ENCODE measurements around the gene ST6GALNAC5.

The ST6GALNAC5 gene

DNA sequence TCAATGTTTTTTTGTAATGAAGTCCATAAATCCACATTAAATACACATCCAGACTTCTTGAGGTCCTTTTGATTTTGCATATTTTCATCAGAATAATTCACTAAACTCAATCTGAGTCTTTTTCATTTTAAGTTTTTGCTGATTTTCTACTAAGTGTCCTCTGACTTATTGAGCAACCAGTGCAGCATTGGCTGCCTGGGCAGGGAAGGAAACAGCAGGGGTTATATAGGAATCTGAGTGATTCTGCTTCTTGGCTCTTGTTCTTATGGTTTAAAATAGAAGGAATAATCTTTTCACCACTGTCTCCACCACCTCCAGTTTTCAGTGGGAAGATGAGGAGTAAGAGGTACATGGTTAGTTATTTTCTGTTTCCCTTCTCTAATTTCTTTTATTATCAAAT, 88.4 kb downstream of the ST6GALNAC5 start:
- H3K4me3 ChIP-seq (ENCODE audit: insufficient read depth in 1 of 2, low read depth in 1 of 2, low read length in 2 of 2): no peak overlapping the region
- no peak overlapping the region for H3K4ac ChIP-seq (ENCODE audit: low read depth in 1 of 2, low read length in 2 of 2)
- no peak overlapping the region for H2BK12ac ChIP-seq (ENCODE audit: low read length in 2 of 2)
- H4K8ac ChIP-seq (ENCODE audit: low read length): no peak overlapping the region
- no peak overlapping the region for H3K18ac ChIP-seq (ENCODE audit: low read depth in 1 of 2, low read length in 2 of 2)
- no peak overlapping the region for H2BK5ac ChIP-seq (ENCODE audit: low read depth, low read length, poor library complexity, severe bottlenecking)
- no peaks in the 10 kb centered on the region for H3K9me3 ChIP-seq (ENCODE audit: control insufficient read depth, low read length)
- H3K4me2 ChIP-seq (ENCODE audit: low read length, poor library complexity, severe bottlenecking): no peak overlapping the region
- H3K9ac ChIP-seq (ENCODE audit: low read length): no peak overlapping the region
- no peak overlapping the region for H3K27ac ChIP-seq (ENCODE audit: low read length, poor library complexity, severe bottlenecking)
- no peak overlapping the region for H2BK15ac ChIP-seq (ENCODE audit: low read depth, poor library complexity, severe bottlenecking)
- no peaks in the 10 kb centered on the region for H3K4me1 ChIP-seq (ENCODE audit: control insufficient read depth, insufficient read depth, low read depth, low read length)
- H2AK5ac ChIP-seq (ENCODE audit: low read length, severe bottlenecking): no peak overlapping the region
- H2BK120ac ChIP-seq (ENCODE audit: low read depth, low read length): no peak overlapping the region
- H4K91ac ChIP-seq (ENCODE audit: low read length): no peak overlapping the region
- H3K23ac ChIP-seq (ENCODE audit: low read length in 2 of 2): no peak overlapping the region
- no peaks in the 10 kb centered on the region for H3K27me3 ChIP-seq (ENCODE audit: control insufficient read depth in 1 of 2, insufficient read depth in 1 of 2, low read length in 2 of 2)
- no peak for DNase-seq
- no peaks in the 10 kb centered on the region for H3K36me3 ChIP-seq (ENCODE audit: control insufficient read depth in 1 of 2, insufficient read depth in 2 of 2, low read depth in 1 of 2, low read length in 2 of 2)
- H3K14ac ChIP-seq (ENCODE audit: low read length in 2 of 2): no peak overlapping the region
- H2AFZ ChIP-seq (ENCODE audit: low read depth, low read length): no peak overlapping the region
- H3K79me1 ChIP-seq (replicated peaks; ENCODE audit: low read length, poor library complexity, severe bottlenecking): no peaks in the 10 kb centered on the region

DNA sequence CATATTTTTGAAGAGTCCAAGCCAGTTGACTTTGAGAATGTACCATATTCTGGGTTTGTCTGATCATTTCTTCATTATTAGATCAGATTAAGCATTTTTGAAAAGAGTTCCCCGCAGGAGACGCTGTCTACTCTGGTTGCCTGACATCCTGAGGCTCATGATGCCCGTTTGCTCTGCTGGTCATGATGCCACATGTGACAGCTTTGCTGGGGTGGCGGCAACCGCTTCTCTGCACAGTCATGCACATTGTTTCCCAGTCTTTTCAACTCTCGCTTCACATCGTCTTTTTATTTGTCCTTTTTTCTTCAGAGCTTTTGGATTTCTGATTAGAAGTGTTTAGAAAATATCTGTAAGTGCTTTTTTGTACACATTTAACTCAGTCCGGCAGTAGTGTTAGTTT, 90.7 kb downstream of the ST6GALNAC5 start:
- Histone ChIP-seq H3K4ac (ENCODE audit: low read depth in 1 of 2, low read length in 2 of 2) (no peak overlapping the region), H4K8ac (ENCODE audit: low read length) (no peak overlapping the region), H2BK12ac (ENCODE audit: low read length in 2 of 2) (no peak overlapping the region), H3K27ac (ENCODE audit: low read length, poor library complexity, severe bottlenecking) (no peak overlapping the region), H3K18ac (ENCODE audit: low read depth in 1 of 2, low read length in 2 of 2) (no peak overlapping the region), H2BK120ac (ENCODE audit: low read depth, low read length) (no peak overlapping the region), H3K14ac (ENCODE audit: low read length in 2 of 2) (no peak overlapping the region), H3K27me3 (ENCODE audit: control insufficient read depth in 1 of 2, insufficient read depth in 1 of 2, low read length in 2 of 2) (no peaks in the 10 kb centered on the region), H4K91ac (ENCODE audit: low read length) (no peak overlapping the region), H2AFZ (ENCODE audit: low read depth, low read length) (no peak overlapping the region), H3K23ac (ENCODE audit: low read length in 2 of 2) (no peak overlapping the region), H3K79me1 (replicated peaks; ENCODE audit: low read length, poor library complexity, severe bottlenecking) (no peaks in the 10 kb centered on the region), H2BK15ac (ENCODE audit: low read depth, poor library complexity, severe bottlenecking) (no peak overlapping the region), H3K9me3 (ENCODE audit: control insufficient read depth, low read length) (no peaks in the 10 kb centered on the region), H3K9ac (ENCODE audit: low read length) (no peak overlapping the region), H2AK5ac (ENCODE audit: low read length, severe bottlenecking) (no peak overlapping the region), H3K4me3 (ENCODE audit: insufficient read depth in 1 of 2, low read depth in 1 of 2, low read length in 2 of 2) (no peak overlapping the region), H3K4me2 (ENCODE audit: low read length, poor library complexity, severe bottlenecking) (no peak overlapping the region), H3K36me3 (ENCODE audit: control insufficient read depth in 1 of 2, insufficient read depth in 2 of 2, low read depth in 1 of 2, low read length in 2 of 2) (no peaks in the 10 kb centered on the region), H3K4me1 (ENCODE audit: control insufficient read depth, insufficient read depth, low read depth, low read length) (no peaks in the 10 kb centered on the region), H2BK5ac (ENCODE audit: low read depth, low read length, poor library complexity, severe bottlenecking) (no peak overlapping the region)
- WGBS: 88% methylated on average over 8 of the region's 8 CpGs
- DNase-seq: no peak

DNA sequence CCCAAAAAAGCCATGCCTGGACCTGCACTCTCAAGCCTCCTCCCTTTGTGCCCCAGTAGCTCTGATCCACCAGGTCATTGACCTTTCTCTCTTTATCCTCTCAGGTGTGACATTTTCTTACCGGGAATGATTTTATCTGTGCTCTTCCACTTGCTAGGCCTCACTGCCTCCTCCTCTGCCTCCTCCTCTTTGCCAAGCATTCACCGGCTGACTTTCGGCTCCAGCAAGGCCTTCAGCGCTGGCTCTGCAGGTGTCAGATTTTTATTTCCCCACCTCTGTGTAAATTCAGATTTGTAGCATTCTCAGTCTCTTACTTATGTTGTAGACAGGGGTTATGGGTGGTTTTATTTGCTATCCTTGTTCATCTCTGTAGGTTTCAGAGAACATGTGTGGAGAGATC, 91.5 kb downstream of the ST6GALNAC5 start:
- H2AK5ac ChIP-seq (ENCODE audit: low read length, severe bottlenecking): no peak overlapping the region
- H3K23ac ChIP-seq (ENCODE audit: low read length in 2 of 2): no peak overlapping the region
- no peak overlapping the region for H3K18ac ChIP-seq (ENCODE audit: low read depth in 1 of 2, low read length in 2 of 2)
- H3K4ac ChIP-seq (ENCODE audit: low read depth in 1 of 2, low read length in 2 of 2): no peak overlapping the region
- no peak overlapping the region for H4K8ac ChIP-seq (ENCODE audit: low read length)
- H2BK12ac ChIP-seq (ENCODE audit: low read length in 2 of 2): no peak overlapping the region
- no peaks in the 10 kb centered on the region for H3K79me1 ChIP-seq (replicated peaks; ENCODE audit: low read length, poor library complexity, severe bottlenecking)
- H2BK15ac ChIP-seq (ENCODE audit: low read depth, poor library complexity, severe bottlenecking): no peak overlapping the region
- H2BK120ac ChIP-seq (ENCODE audit: low read depth, low read length): no peak overlapping the region
- H3K27me3 ChIP-seq (ENCODE audit: control insufficient read depth in 1 of 2, insufficient read depth in 1 of 2, low read length in 2 of 2): no peaks in the 10 kb centered on the region
- no peak overlapping the region for H2AFZ ChIP-seq (ENCODE audit: low read depth, low read length)
- H3K36me3 ChIP-seq (ENCODE audit: control insufficient read depth in 1 of 2, insufficient read depth in 2 of 2, low read depth in 1 of 2, low read length in 2 of 2): no peaks in the 10 kb centered on the region
- no peak overlapping the region for H3K9ac ChIP-seq (ENCODE audit: low read length)
- no peak for DNase-seq
- H3K4me1 ChIP-seq (ENCODE audit: control insufficient read depth, insufficient read depth, low read depth, low read length): no peaks in the 10 kb centered on the region
- no peak overlapping the region for H3K4me3 ChIP-seq (ENCODE audit: insufficient read depth in 1 of 2, low read depth in 1 of 2, low read length in 2 of 2)
- no peak overlapping the region for H3K14ac ChIP-seq (ENCODE audit: low read length in 2 of 2)
- no peak overlapping the region for H3K27ac ChIP-seq (ENCODE audit: low read length, poor library complexity, severe bottlenecking)
- H2BK5ac ChIP-seq (ENCODE audit: low read depth, low read length, poor library complexity, severe bottlenecking): no peak overlapping the region
- H3K4me2 ChIP-seq (ENCODE audit: low read length, poor library complexity, severe bottlenecking): no peak overlapping the region
- H3K9me3 ChIP-seq (ENCODE audit: control insufficient read depth, low read length): peaks cover 3% of the 10 kb centered on the region
- 79% methylated on average over 4 of the region's 4 CpGs for WGBS
- no peak overlapping the region for H4K91ac ChIP-seq (ENCODE audit: low read length)

DNA sequence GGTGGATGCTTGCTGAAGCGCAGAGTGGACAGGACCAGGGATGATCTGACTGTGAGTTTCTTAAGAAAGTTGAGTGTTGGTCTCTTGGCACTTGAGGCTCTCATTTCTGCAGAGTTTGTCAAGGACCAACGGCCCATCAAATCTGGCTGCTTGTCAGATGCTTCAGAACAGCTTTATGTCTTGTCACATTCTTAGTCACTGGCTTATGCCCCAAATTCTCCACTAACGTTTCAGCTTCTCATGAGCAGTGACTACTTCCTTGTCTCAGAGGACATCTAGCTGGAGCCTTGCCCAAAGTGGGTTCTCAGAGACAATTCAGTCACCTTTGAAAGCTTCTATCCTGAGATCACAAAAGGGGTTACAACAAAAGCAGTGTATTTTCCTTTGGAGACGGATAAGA, 92.3 kb downstream of the ST6GALNAC5 start:
- no peak overlapping the region for H3K9ac ChIP-seq (ENCODE audit: low read length)
- no peaks in the 10 kb centered on the region for H3K4me1 ChIP-seq (ENCODE audit: control insufficient read depth, insufficient read depth, low read depth, low read length)
- H3K14ac ChIP-seq (ENCODE audit: low read length in 2 of 2): no peak overlapping the region
- no peak overlapping the region for H2AFZ ChIP-seq (ENCODE audit: low read depth, low read length)
- H3K4me2 ChIP-seq (ENCODE audit: low read length, poor library complexity, severe bottlenecking): no peak overlapping the region
- H3K9me3 ChIP-seq (ENCODE audit: control insufficient read depth, low read length): peaks cover 3% of the 10 kb centered on the region
- no peak overlapping the region for H4K8ac ChIP-seq (ENCODE audit: low read length)
- H2BK5ac ChIP-seq (ENCODE audit: low read depth, low read length, poor library complexity, severe bottlenecking): no peak overlapping the region
- no peak for DNase-seq
- no peak overlapping the region for H2AK5ac ChIP-seq (ENCODE audit: low read length, severe bottlenecking)
- no peak overlapping the region for H2BK120ac ChIP-seq (ENCODE audit: low read depth, low read length)
- H3K27ac ChIP-seq (ENCODE audit: low read length, poor library complexity, severe bottlenecking): no peak overlapping the region
- no peak overlapping the region for H4K91ac ChIP-seq (ENCODE audit: low read length)
- 72% methylated on average over 4 of the region's 4 CpGs for WGBS
- no peaks in the 10 kb centered on the region for H3K27me3 ChIP-seq (ENCODE audit: control insufficient read depth in 1 of 2, insufficient read depth in 1 of 2, low read length in 2 of 2)
- no peak overlapping the region for H2BK12ac ChIP-seq (ENCODE audit: low read length in 2 of 2)
- no peaks in the 10 kb centered on the region for H3K79me1 ChIP-seq (replicated peaks; ENCODE audit: low read length, poor library complexity, severe bottlenecking)
- H3K4me3 ChIP-seq (ENCODE audit: insufficient read depth in 1 of 2, low read depth in 1 of 2, low read length in 2 of 2): no peak overlapping the region
- H2BK15ac ChIP-seq (ENCODE audit: low read depth, poor library complexity, severe bottlenecking): no peak overlapping the region
- H3K36me3 ChIP-seq (ENCODE audit: control insufficient read depth in 1 of 2, insufficient read depth in 2 of 2, low read depth in 1 of 2, low read length in 2 of 2): no peaks in the 10 kb centered on the region
- H3K4ac ChIP-seq (ENCODE audit: low read depth in 1 of 2, low read length in 2 of 2): no peak overlapping the region
- no peak overlapping the region for H3K18ac ChIP-seq (ENCODE audit: low read depth in 1 of 2, low read length in 2 of 2)
- no peak overlapping the region for H3K23ac ChIP-seq (ENCODE audit: low read length in 2 of 2)
